NCI-H146 treated with DMSO at 0.1 percent for 48 hours (cell line): Measurements from ENCODE around the gene FBXO17.
A peak's percentile ranks its signal among the peaks of the same experiment; 100 is the strongest.
"Not testable (repeated sequence)": the region's sequence is repeated elsewhere in the genome, so short reads cannot be mapped to it uniquely, and the experiment has no call there.

Source experiments
- DNase-seq: peaks from one replicate; lab custom pipeline; 2025; ENCODE audit not compliant: unreplicated experiment; lab: John Stamatoyannopoulos, UW

Gene FBXO17

GRCh38 chr19:38980583-38981374 lies 5.2 kb upstream of the FBXO17 start:
- no peak for DNase-seq

GRCh38 chr19:38979812-38980211 lies 4.3 kb upstream of the FBXO17 start:
- DNase-seq = no peak

- no peak for DNase-seq
Measured at GRCh38 chr19:38978326-38978689, 2.8 kb upstream of the FBXO17 start.

GRCh38 chr19:38977445-38978325 lies 2.1 kb upstream of the FBXO17 start:
- DNase-seq = no peak

- no peak for DNase-seq
Measured at GRCh38 chr19:38975861-38976271, 324 bp upstream of the FBXO17 start.

- DNase-seq = no peak
Measured at GRCh38 chr19:38974624-38975213, 823 bp downstream of the FBXO17 start.

- no peak for DNase-seq
Measured at GRCh38 chr19:38971672-38972071, 3.9 kb downstream of the FBXO17 start.

- DNase-seq = no peak
Measured at GRCh38 chr19:38970664-38971532, 4.6 kb downstream of the FBXO17 start.

- not testable (repeated sequence) for DNase-seq
Measured at GRCh38 chr19:38966149-38966548, 9.4 kb downstream of the FBXO17 start.

GRCh38 chr19:38964738-38965137 lies 10.8 kb downstream of the FBXO17 start:
- no peak for DNase-seq

- DNase-seq = no peak
Measured at GRCh38 chr19:38959618-38960017, 15.9 kb downstream of the FBXO17 start.

- no peak for DNase-seq
Measured at GRCh38 chr19:38958301-38958700, 17.2 kb downstream of the FBXO17 start.

GRCh38 chr19:38956264-38956663 lies 19.3 kb downstream of the FBXO17 start:
- no peak for DNase-seq

GRCh38 chr19:38953677-38954076 lies 21.9 kb downstream of the FBXO17 start:
- DNase-seq = no peak

GRCh38 chr19:38952395-38953165 lies 23.0 kb downstream of the FBXO17 start:
- peak; percentile 69 for DNase-seq

- DNase-seq = no peak
Measured at GRCh38 chr19:38951187-38951586, 24.4 kb downstream of the FBXO17 start.

- peak; percentile 90 for DNase-seq
Measured at GRCh38 chr19:38949580-38950367, 25.8 kb downstream of the FBXO17 start.

GRCh38 chr19:38946229-38947010 lies 29.1 kb downstream of the FBXO17 start:
- no peak for DNase-seq
